NCI-H345 (cell line): ENCODE measurements around the gene GPR25.

Experiments
- DNase-seq: peaks from one replicate; lab custom pipeline; 2025; lab: John Stamatoyannopoulos, UW

Gene GPR25

GRCh38 chr1:200873671-200874397 is 1.1 kb downstream of the GPR25 start:
- DNase-seq: no peak

DNA sequence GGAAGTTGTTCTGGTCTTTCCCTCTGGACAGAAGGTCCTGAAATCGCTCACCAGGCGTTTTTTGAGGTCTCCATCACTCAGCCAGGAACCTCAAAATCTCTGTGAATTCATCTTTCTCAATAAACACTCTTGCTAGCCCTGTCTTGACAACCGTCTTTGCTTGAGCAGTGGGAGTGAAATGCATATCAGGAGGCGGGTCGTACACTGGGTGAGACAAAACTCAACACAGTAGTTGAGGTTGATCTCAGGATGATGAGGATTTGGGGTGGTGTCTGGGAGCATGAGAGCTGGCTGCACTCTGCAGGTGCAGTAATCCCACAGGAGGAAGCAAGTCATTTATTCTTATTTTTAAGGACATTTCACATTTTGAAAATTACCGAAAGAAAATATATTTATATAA is 1.9 kb downstream of the GPR25 start:
- no peak for DNase-seq

GRCh38 chr1:200875416-200875815 is 2.6 kb downstream of the GPR25 start:
- DNase-seq: no peak

- no peak for DNase-seq
Observed at GRCh38 chr1:200877010-200877409, 4.2 kb downstream of the GPR25 start.

DNA sequence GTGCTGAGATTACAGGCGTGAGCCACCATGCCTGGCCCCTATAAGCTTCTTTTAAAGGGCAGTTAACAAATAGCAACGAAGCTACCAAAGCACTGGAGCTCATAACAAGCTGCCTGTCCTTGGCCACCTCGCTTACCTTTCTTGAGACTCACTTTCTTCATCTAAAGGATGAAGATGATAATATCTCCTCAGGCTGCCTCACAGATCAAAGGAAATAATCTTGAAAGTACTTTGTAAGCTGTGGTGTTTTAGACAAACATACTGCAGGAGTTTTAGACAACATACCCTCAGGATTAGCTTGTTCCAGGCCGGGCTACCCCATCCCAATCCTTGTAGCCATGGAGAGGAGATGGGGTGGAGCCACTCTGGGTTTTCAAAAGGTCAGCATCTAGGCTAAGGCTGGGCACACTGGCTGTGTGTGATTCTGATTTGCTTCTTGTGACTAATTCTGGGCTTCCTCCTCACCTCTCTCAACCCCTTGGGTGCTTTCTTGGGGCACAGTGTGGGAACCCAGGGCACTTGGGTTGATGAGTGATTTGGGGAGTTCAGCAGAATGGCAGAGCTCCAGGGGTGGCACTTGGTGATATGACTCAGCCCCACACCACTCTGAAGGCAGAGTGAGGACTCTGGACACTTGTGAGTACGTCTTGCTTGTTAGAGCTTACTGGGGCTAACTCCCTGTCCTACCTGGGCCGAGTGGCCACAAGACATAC is 5.2 kb downstream of the GPR25 start:
- no peak for DNase-seq

DNA sequence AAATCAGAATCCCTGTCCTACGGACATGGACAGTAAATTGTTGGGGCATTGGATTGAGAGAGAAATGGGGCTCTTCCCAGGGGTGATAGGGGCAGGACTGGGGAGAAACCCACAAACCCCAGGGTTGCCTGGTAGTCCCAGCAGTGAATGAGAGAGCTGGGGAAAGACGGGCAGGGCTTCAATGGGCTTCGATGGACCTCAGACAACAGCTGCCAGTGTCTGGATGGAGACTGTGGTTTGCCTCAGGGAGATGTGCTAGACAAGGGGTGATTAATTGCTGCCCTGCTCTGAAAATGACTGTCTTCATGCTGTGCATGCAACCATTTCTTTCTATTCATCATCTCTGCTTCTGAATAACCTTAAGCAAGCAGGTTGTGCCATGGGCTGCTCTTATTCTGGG is 7.4 kb downstream of the GPR25 start:
- no peak for DNase-seq

- no peak for DNase-seq
Observed at GRCh38 chr1:200883118-200883517, 10.3 kb downstream of the GPR25 start.

- no peak for DNase-seq
Observed at GRCh38 chr1:200885623-200886402, 13.0 kb downstream of the GPR25 start.

- DNase-seq: no peak
Observed at GRCh38 chr1:200886594-200886993, 13.8 kb downstream of the GPR25 start.

DNA sequence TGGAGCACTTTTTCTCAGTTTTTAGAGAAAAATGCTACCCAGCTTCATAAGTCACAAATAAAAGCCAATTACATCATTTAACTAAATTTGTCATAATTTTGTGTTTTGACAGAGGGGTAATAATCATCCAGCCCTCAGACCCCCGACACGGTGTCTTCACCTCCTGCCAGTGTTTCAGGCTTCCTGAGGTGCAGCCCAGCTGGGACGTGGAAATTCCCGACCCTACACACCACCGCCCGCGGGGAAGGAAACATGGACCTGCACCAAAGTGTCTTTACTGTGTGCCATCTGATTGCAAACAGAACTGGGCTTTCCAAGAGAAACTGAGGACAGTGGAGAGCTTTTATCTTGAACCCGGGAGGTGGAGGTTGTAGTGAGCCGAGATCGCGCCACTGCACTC is 14.3 kb downstream of the GPR25 start:
- DNase-seq: no peak

- DNase-seq: no peak
Observed at GRCh38 chr1:200887772-200888348, 15.1 kb downstream of the GPR25 start.

GRCh38 chr1:200888349-200888838 is 15.6 kb downstream of the GPR25 start:
- DNase-seq: no peak

DNA sequence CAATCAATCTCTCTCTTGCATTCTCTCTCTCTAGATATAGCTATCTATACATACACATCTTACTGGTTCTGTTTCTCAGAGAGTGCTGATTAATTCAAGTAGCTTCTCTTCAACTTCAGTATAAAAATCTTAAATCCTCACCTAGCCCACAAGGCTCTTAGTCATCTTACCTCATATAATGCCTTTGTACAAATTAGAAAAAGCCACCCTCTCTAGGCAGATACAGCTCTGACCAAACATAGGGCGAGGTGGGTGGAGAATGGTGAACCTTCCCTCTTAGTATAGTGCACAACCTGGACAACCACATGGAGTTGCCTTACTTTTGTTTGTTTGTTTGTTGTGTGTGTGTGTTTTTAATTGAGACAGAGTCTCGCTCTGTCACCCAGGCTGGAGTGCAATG is 16.8 kb downstream of the GPR25 start:
- DNase-seq: no peak

- no peak for DNase-seq
Observed at GRCh38 chr1:200890027-200890426, 17.2 kb downstream of the GPR25 start.

DNA sequence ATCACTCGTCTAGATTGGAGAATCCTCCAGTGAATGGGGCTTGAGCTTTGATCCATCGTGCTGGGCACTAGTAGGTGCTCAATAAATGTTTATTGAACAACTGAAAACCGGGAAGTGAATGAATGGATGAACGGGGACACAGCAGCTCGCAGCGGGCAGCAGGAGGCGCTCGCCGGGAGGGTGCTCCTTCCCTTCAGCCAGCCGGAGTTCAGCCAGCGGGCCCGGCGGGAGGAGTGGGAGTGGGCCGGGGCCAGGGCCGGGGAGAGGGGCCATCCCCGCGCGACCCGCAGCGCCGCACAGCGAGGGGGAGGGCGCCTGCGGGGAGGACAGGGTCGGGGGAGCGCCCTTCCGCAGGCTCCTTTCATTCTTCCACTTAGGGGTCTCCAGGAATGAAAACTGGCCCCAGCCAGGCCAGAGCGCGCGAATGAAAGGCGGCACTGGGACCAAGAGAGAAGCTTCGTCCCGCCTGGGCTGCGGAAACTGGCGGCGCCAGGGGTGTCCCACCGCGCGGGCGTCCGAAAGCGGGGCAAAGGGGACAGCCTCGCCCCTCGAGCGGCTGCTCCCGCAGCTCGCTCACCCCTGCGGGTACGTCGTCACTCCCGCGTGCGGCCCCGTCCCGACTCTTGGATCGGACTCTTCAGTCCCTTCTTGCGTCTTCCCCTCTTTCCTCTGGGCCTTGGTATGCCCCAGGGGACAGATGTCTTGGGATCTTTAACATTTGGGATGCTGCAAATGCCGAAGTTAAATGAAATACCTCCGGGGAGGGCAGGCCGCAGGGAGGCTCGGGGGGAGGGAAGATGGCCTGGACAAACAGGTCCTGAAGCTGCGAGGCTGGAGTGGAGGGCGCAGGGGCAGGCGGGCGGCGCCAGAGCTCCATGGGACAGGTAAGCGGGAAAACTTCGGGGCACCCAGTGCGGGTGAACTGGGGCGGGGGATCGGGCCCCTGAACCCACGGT is 18.3 kb downstream of the GPR25 start:
- DNase-seq: no peak

DNA sequence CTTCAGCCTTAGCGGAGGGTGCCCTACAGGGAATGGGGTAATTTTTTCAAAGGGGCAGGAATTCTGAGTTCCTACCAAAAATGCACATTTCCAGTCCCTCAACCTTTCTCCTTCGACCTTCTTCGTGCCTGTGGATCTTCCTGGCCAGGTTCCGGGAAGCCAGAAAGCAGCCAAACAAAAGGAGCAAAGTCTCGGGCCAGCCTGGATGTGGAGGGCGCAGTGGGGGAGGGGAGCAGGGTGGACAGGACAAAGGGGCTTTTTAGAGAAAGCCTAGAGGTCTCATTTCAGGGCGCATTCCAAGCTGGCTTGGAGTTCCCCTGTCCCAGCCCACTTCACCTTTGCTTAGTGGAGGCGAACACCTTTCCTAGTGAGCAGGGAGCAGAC is 19.0 kb downstream of the GPR25 start:
- DNase-seq: no peak

GRCh38 chr1:200892546-200892945 is 19.8 kb downstream of the GPR25 start:
- DNase-seq: no peak

- DNase-seq: no peak
Observed at GRCh38 chr1:200892958-200893357, 20.2 kb downstream of the GPR25 start.

DNA sequence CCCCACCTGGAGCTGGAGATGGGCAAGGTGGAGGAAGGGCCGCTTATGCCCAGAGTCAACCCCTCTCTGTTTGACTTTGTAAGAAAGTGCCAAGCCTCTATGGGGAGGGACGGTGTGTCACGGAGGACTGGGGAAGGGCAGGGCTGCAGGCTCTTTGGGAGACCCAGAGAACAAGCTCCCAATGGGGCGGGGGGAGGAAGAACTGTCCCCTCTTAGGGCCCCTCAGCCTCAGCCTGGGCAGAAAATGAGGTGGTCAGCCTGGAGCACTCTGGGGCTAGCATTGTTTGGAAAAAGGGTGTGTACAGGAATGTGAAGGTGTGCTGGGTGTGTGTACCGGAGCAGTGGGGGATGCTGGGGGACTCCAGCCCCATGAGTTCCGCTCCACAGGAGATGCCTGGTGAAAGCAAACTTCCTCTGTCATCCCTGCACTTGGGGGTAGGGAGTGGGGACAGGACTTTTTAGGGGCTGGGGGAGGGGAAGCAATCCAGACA is 20.7 kb downstream of the GPR25 start:
- DNase-seq: no peak

GRCh38 chr1:200894712-200895442 is 22.1 kb downstream of the GPR25 start, which contains the start of gene INAVA:
INAVA (plus strand) TSS chr1:200894900; CDS start chr1:200898401, 3,501 bp downstream.
- no peak for DNase-seq
